ENCODE measurements around the gene SPC24.

SPC24 gene

GRCh38 chr19:11202488-11203193 is 47.1 kb upstream of the SPC24 start:
- TF ChIP-seq CTCF (IDR thresholded peaks at IDR 0.05; ENCODE audit: poor library complexity, severe bottlenecking) = no peak
- no peak overlapping the region for H3K4me3 ChIP-seq (ENCODE audit: severe bottlenecking)
- no peak for ATAC-seq (ENCODE audit: low read depth)
- H3K9me3 ChIP-seq (ENCODE audit: severe bottlenecking) = no peaks in the 10 kb centered on the region
- peaks cover 5% of the 10 kb centered on the region for H3K4me1 ChIP-seq (ENCODE audit: insufficient read depth, poor library complexity, severe bottlenecking)
- no peak overlapping the region for H3K27ac ChIP-seq (ENCODE audit: poor library complexity, severe bottlenecking)
- no peaks in the 10 kb centered on the region; the same call in 1 of the 2 replicates for H3K36me3 ChIP-seq (ENCODE audit: low read depth)
- no peak for DNase-seq (ENCODE audit: low spot score)
- H3K27me3 ChIP-seq (ENCODE audit: insufficient read depth, poor library complexity, severe bottlenecking) = no peaks in the 10 kb centered on the region

- DNase-seq (ENCODE audit: low spot score) = no peak
- no peak for TF ChIP-seq CTCF (IDR thresholded peaks at IDR 0.05; ENCODE audit: poor library complexity, severe bottlenecking)
- Histone ChIP-seq H3K36me3 (ENCODE audit: low read depth) (no peaks in the 10 kb centered on the region; the same call in 1 of the 2 replicates), H3K9me3 (ENCODE audit: severe bottlenecking) (no peaks in the 10 kb centered on the region), H3K27ac (ENCODE audit: poor library complexity, severe bottlenecking) (no peak overlapping the region), H3K4me1 (ENCODE audit: insufficient read depth, poor library complexity, severe bottlenecking) (peaks cover 5% of the 10 kb centered on the region), H3K27me3 (ENCODE audit: insufficient read depth, poor library complexity, severe bottlenecking) (no peaks in the 10 kb centered on the region), H3K4me3 (ENCODE audit: severe bottlenecking) (no peak overlapping the region)
- ATAC-seq (ENCODE audit: low read depth) = no peak
Measured at GRCh38 chr19:11201791-11202190, 46.2 kb upstream of the SPC24 start.

- Histone ChIP-seq H3K27me3 (ENCODE audit: insufficient read depth, poor library complexity, severe bottlenecking) (no peaks in the 10 kb centered on the region), H3K4me3 (ENCODE audit: severe bottlenecking) (no peak overlapping the region), H3K4me1 (ENCODE audit: insufficient read depth, poor library complexity, severe bottlenecking) (peaks cover 5% of the 10 kb centered on the region), H3K9me3 (ENCODE audit: severe bottlenecking) (no peaks in the 10 kb centered on the region), H3K36me3 (ENCODE audit: low read depth) (no peaks in the 10 kb centered on the region; the same call in 1 of the 2 replicates), H3K27ac (ENCODE audit: poor library complexity, severe bottlenecking) (no peak overlapping the region)
- DNase-seq (ENCODE audit: low spot score) = no peak
- TF ChIP-seq CTCF (IDR thresholded peaks at IDR 0.05; ENCODE audit: poor library complexity, severe bottlenecking) = no peak
- ATAC-seq (ENCODE audit: low read depth) = no peak
Measured at GRCh38 chr19:11200931-11201330, 45.3 kb upstream of the SPC24 start.

- DNase-seq (ENCODE audit: low spot score) (no peak), ATAC-seq (ENCODE audit: low read depth) (no peak)
- no peak for TF ChIP-seq CTCF (IDR thresholded peaks at IDR 0.05; ENCODE audit: poor library complexity, severe bottlenecking)
- H3K4me1 ChIP-seq (ENCODE audit: insufficient read depth, poor library complexity, severe bottlenecking) = peaks cover 5% of the 10 kb centered on the region
- no peaks in the 10 kb centered on the region for H3K9me3 ChIP-seq (ENCODE audit: severe bottlenecking)
- H3K27me3 ChIP-seq (ENCODE audit: insufficient read depth, poor library complexity, severe bottlenecking) = no peaks in the 10 kb centered on the region
- peaks cover 5% of the 10 kb centered on the region for H3K36me3 ChIP-seq (ENCODE audit: low read depth)
- H3K4me3 ChIP-seq (ENCODE audit: severe bottlenecking) = no peak overlapping the region
- no peak overlapping the region for H3K27ac ChIP-seq (ENCODE audit: poor library complexity, severe bottlenecking)
Measured at GRCh38 chr19:11200015-11200574, 44.5 kb upstream of the SPC24 start.

- Histone ChIP-seq H3K27ac (ENCODE audit: poor library complexity, severe bottlenecking) (no peak overlapping the region), H3K4me3 (ENCODE audit: severe bottlenecking) (no peak overlapping the region), H3K36me3 (ENCODE audit: low read depth) (peaks cover 5% of the 10 kb centered on the region), H3K9me3 (ENCODE audit: severe bottlenecking) (no peaks in the 10 kb centered on the region), H3K27me3 (ENCODE audit: insufficient read depth, poor library complexity, severe bottlenecking) (no peaks in the 10 kb centered on the region), H3K4me1 (ENCODE audit: insufficient read depth, poor library complexity, severe bottlenecking) (peaks cover 5% of the 10 kb centered on the region)
- no peak for ATAC-seq (ENCODE audit: low read depth)
- no peak for TF ChIP-seq CTCF (IDR thresholded peaks at IDR 0.05; ENCODE audit: poor library complexity, severe bottlenecking)
- DNase-seq (ENCODE audit: low spot score) = no peak
Measured at GRCh38 chr19:11199517-11199916, 43.9 kb upstream of the SPC24 start.

All from RWPE2 (cell line).